Measurements from ENCODE around the gene CFHR5. TPM values are rescaled to one million over a fixed set of nuclear protein-coding genes. Genes with fewer than 3 reads are reported as not detected.
"Not testable (repeated sequence)": the region's sequence is repeated elsewhere in the genome, so short reads cannot be mapped to it uniquely, and the experiment has no call there.

The CFHR5 gene
- total RNA-seq, result not detected
- not detected for polyA plus RNA-seq
- long read RNA-seq, donor 1, result 0 reads
- long read RNA-seq, donor 2, result 0 reads
- long read RNA-seq, donor 3, result 0 reads
- long read RNA-seq, donor 4, result 0 reads
- long read RNA-seq, donor 5, result 0 reads

DNA sequence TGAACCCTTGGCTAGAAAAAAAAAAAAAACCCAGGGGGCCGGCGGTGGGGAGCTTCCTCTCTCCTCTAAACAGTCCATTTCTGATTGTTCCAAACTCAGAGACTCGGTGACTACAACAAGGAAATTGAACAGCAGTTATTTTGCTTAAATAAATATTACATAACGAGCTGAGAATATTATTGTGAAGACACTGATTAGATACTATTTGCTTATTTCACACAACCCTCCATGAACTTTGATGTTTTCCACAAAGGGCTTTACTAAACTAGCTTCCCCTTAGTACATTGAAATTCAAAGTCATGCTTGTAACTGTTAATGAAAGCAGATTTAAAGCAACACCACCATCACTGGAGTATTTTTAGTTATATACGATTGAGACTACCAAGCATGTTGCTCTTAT, at the start of gene CFHR5:
CFHR5 (plus strand) TSS at position 279 of the 400 bp plus-strand sequence; CDS start at position 388, 109 bp downstream.
- no peak for ATAC-seq (ENCODE audit: insufficient read depth, low FRiP score)
- DNase-seq, result peak in 1 of 3 donors; percentile 2
- Histone ChIP-seq H3K27me3 (ENCODE audit: control insufficient read depth in 3 of 3, insufficient read depth in 3 of 3, low read length in 2 of 3) (no peaks in the 10 kb centered on the region), H3K4me3 (no peak within 1 kb of the TSS), H3K36me3 (ENCODE audit: control insufficient read depth in 4 of 4, insufficient read depth in 4 of 4, low read length in 4 of 4) (no peaks in the 10 kb centered on the region), H3K9me3 (ENCODE audit: control insufficient read depth in 4 of 4, insufficient read depth in 3 of 4, low read length in 3 of 4) (no peaks in the 10 kb centered on the region), H3K4me1 (ENCODE audit: control insufficient read depth in 5 of 5, insufficient read depth in 5 of 5, low read length in 5 of 5) (no peaks in the 10 kb centered on the region), H3K9ac (ENCODE audit: insufficient read depth in 1 of 2, low read length in 2 of 2) (no peak within 1 kb of the TSS), H3K27ac (ENCODE audit: low read depth in 1 of 2, low read length in 1 of 2) (no peak within 1 kb of the TSS)
- TF ChIP-seq, protein P1, sequence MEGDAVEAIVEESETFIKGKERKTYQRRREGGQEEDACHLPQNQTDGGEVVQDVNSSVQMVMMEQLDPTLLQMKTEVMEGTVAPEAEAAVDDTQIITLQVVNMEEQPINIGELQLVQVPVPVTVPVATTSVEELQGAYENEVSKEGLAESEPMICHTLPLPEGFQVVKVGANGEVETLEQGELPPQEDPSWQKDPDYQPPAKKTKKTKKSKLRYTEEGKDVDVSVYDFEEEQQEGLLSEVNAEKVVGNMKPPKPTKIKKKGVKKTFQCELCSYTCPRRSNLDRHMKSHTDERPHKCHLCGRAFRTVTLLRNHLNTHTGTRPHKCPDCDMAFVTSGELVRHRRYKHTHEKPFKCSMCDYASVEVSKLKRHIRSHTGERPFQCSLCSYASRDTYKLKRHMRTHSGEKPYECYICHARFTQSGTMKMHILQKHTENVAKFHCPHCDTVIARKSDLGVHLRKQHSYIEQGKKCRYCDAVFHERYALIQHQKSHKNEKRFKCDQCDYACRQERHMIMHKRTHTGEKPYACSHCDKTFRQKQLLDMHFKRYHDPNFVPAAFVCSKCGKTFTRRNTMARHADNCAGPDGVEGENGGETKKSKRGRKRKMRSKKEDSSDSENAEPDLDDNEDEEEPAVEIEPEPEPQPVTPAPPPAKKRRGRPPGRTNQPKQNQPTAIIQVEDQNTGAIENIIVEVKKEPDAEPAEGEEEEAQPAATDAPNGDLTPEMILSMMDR (IDR thresholded peaks at IDR 0.05; ENCODE audit: control extremely low read depth, extremely low read depth), result no peak
- WGBS, 2 donors, result 44% methylated on average over 5 of the region's 5 CpGs

DNA sequence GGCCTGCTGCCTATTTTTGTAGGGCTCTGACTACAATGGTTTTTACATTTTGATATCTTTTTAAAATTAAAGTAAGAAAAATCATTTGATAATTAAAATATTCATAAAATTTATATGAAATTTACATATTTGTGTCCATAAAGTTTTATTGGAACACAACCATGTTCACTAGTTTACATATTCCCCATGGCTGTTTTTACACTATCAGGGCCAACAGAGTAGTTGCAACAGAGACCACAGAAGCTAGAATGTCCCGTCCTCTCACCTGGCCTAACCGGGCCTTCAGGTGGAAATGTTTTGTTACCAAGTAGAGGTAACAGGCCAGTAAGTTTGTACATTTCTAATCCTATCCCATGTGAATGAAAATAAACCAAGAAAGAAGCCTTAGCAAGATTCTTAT, 44.5 kb upstream of the CFHR5 start:
- not testable (repeated sequence) for H3K4me3 ChIP-seq; H3K9ac ChIP-seq (ENCODE audit: insufficient read depth in 1 of 2, low read length in 2 of 2); DNase-seq; H3K27ac ChIP-seq (ENCODE audit: low read depth in 1 of 2, low read length in 1 of 2); H3K9me3 ChIP-seq (ENCODE audit: control insufficient read depth in 4 of 4, insufficient read depth in 3 of 4, low read length in 3 of 4); H3K27me3 ChIP-seq (ENCODE audit: control insufficient read depth in 3 of 3, insufficient read depth in 3 of 3, low read length in 2 of 3); H3K36me3 ChIP-seq (ENCODE audit: control insufficient read depth in 4 of 4, insufficient read depth in 4 of 4, low read length in 4 of 4); H3K4me1 ChIP-seq (ENCODE audit: control insufficient read depth in 5 of 5, insufficient read depth in 5 of 5, low read length in 5 of 5); ATAC-seq (ENCODE audit: insufficient read depth, low FRiP score)
- 94 to 98% methylated on average over 2 of the region's 2 CpGs for WGBS, 2 donors

DNA sequence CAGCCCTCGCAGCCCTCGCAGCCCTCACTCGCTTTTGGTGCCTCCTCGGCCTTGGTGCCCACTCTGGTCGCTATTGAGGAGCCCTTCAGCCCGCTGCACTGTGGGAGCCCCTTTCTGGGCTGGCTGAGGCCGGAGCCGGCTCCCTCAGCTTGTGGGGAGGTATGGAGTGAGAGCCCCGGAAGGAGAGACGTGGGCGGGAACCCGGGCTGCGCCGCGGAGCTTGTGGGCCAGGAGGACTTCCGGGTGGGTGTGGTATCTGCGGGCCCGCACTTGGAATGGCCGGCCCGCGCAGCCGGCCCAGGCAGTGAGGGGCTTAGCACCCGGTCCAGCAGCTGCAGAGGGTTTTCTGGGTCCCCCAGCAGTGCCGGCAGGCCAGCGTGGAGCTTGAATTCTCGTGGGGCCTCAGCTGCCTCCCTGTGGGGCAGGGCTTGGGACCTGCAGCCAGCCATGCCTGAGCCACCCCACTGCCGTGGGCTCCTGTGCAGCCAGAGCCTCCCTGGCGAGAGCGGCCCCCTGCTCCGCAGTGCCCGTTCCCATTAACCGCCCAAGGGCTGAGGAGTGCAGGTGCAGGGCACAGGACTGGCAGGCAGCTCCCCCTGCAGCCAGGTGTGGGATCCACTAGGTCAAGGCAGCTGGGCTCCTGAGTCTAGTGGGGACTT, 43.7 kb upstream of the CFHR5 start:
- TF ChIP-seq, protein P1 (IDR thresholded peaks at IDR 0.05; ENCODE audit: control extremely low read depth, extremely low read depth), result no peak
- Histone ChIP-seq H3K27me3 (ENCODE audit: control insufficient read depth in 3 of 3, insufficient read depth in 3 of 3, low read length in 2 of 3) (no peaks in the 10 kb centered on the region), H3K9me3 (ENCODE audit: control insufficient read depth in 4 of 4, insufficient read depth in 3 of 4, low read length in 3 of 4) (no peaks in the 10 kb centered on the region), H3K36me3 (ENCODE audit: control insufficient read depth in 4 of 4, insufficient read depth in 4 of 4, low read length in 4 of 4) (no peaks in the 10 kb centered on the region), H3K4me1 (ENCODE audit: control insufficient read depth in 5 of 5, insufficient read depth in 5 of 5, low read length in 5 of 5) (no peaks in the 10 kb centered on the region), H3K4me3 (no peak overlapping the region), H3K27ac (ENCODE audit: low read depth in 1 of 2, low read length in 1 of 2) (no peak overlapping the region), H3K9ac (ENCODE audit: insufficient read depth in 1 of 2, low read length in 2 of 2) (no peak overlapping the region)
- DNase-seq (no peak), ATAC-seq (ENCODE audit: insufficient read depth, low FRiP score) (no peak)
- 92 to 94% methylated on average over 32 of the region's 32 CpGs for WGBS, 2 donors

DNA sequence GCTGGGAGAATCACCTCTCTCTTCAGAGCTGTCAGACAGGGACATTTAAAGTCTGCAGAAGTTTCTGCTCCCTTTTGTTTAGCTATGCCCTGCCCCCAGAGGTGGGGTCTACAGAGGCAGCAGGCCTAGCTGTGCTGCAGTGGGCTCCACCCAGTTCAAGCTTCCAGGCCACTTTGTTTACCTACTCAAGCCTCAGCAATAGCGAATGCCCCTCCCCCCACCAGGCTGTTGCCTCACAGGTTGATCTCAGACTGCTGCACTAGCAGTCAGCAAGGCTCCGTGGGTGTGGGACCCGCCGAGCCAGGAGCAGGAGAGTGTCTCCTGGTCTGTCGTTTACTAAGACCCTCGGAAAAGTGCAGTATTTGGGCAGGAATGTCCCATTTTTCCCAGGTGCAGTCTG, 35.9 kb upstream of the CFHR5 start:
- DNase-seq; H3K27ac ChIP-seq (ENCODE audit: low read depth in 1 of 2, low read length in 1 of 2); ATAC-seq (ENCODE audit: insufficient read depth, low FRiP score); H3K4me3 ChIP-seq; H3K36me3 ChIP-seq (ENCODE audit: control insufficient read depth in 4 of 4, insufficient read depth in 4 of 4, low read length in 4 of 4); H3K9me3 ChIP-seq (ENCODE audit: control insufficient read depth in 4 of 4, insufficient read depth in 3 of 4, low read length in 3 of 4); H3K27me3 ChIP-seq (ENCODE audit: control insufficient read depth in 3 of 3, insufficient read depth in 3 of 3, low read length in 2 of 3); H3K4me1 ChIP-seq (ENCODE audit: control insufficient read depth in 5 of 5, insufficient read depth in 5 of 5, low read length in 5 of 5); H3K9ac ChIP-seq (ENCODE audit: insufficient read depth in 1 of 2, low read length in 2 of 2): not testable (repeated sequence)
- WGBS, 2 donors, result 62 to 74% methylated on average over 6 of the region's 6 CpGs

DNA sequence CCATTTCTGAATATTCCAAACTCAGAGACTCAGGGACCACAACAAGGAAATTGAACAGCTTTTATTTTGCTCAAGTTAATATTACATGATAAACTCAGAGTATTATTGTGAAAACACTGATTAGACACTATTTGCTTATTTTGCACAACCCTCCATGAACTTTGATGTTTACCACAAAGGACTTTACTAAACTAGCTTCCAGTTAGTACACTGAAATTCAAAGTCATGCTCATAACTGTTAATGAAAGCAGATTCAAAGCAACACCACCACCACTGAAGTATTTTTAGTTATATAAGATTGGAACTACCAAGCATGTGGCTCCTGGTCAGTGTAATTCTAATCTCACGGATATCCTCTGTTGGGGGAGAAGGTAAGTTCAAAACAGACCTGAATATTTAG, 33.8 kb upstream of the CFHR5 start, which contains the start of gene CFHR2:
CFHR2 (plus strand) TSS at position 171 of the 400 bp plus-strand sequence; CDS start at position 314, 143 bp downstream.
- not testable (repeated sequence) for H3K9ac ChIP-seq (ENCODE audit: insufficient read depth in 1 of 2, low read length in 2 of 2); H3K4me3 ChIP-seq; H3K27ac ChIP-seq (ENCODE audit: low read depth in 1 of 2, low read length in 1 of 2); ATAC-seq (ENCODE audit: insufficient read depth, low FRiP score); H3K27me3 ChIP-seq (ENCODE audit: control insufficient read depth in 3 of 3, insufficient read depth in 3 of 3, low read length in 2 of 3); H3K4me1 ChIP-seq (ENCODE audit: control insufficient read depth in 5 of 5, insufficient read depth in 5 of 5, low read length in 5 of 5); DNase-seq; H3K36me3 ChIP-seq (ENCODE audit: control insufficient read depth in 4 of 4, insufficient read depth in 4 of 4, low read length in 4 of 4); H3K9me3 ChIP-seq (ENCODE audit: control insufficient read depth in 4 of 4, insufficient read depth in 3 of 4, low read length in 3 of 4)
- WGBS, 2 donors, result no CpG with 5 or more reads among the region's 1 CpG

Data from lung (tissue), 16 donors.